Activated CD4-positive, alpha-beta memory T cell treated with anti-CD3 and anti-CD28 coated beads for 36 hours (primary cell): ENCODE measurements around the gene PRDM1. TPM values are rescaled to one million over a fixed set of nuclear protein-coding genes. Genes with fewer than 3 reads are reported as not detected.
"Not testable (repeated sequence)": the region's sequence is repeated elsewhere in the genome, so short reads cannot be mapped to it uniquely, and the experiment has no call there.

Experiments
- CTCF ChIA-PET: fragments of 350-600 bp; sonication (Branson Sonifier 250); formaldehyde crosslinking; loops from one replicate; lab custom pipeline; 2021; ENCODE audit warnings: antibody characterized with exemption, inconsistent platforms; lab: Charles Lee
- POLR2A ChIA-PET: fragments of 350-600 bp; sonication (Branson Sonifier 250); formaldehyde crosslinking; loops from one replicate; lab custom pipeline; 2021; ENCODE audit warnings: antibody characterized with exemption; lab: Charles Lee
- DNase-seq: peaks from one replicate; pipeline ENCODE4 v3.0.0-alpha.2; 2020
- H3K27ac Mint-ChIP-seq: one replicate; pipeline ENCODE4 v1.8.0; 2021; ENCODE audit warnings: mixed read lengths
- H3K27me3 Mint-ChIP-seq: one replicate; pipeline ENCODE4 v1.8.0; 2021; ENCODE audit warnings: mixed read lengths
- H3K36me3 Mint-ChIP-seq: one replicate; pipeline ENCODE4 v1.8.0; 2021; ENCODE audit warnings: mixed read lengths
- H3K4me1 Mint-ChIP-seq: one replicate; pipeline ENCODE4 v1.8.0; 2021; ENCODE audit warnings: low read depth, mixed read lengths
- H3K4me3 Mint-ChIP-seq: one replicate; pipeline ENCODE4 v1.8.0; 2021; ENCODE audit warnings: mild to moderate bottlenecking, mixed read lengths
- H3K9me3 Mint-ChIP-seq: one replicate; pipeline ENCODE4 v1.8.0; 2021; ENCODE audit warnings: mixed read lengths
- intact Hi-C: fragments of 100-400 bp; cut with micrococcal nuclease; formaldehyde crosslinking; loops from one replicate; pipeline ENCODE4 v1.15.1; 2023
- total RNA-seq, 2 experiments: library from RNA; stranded (reverse); gene quantifications; one replicate each; pipeline ENCODE4 v1.2.3, GENCODE V29; 2021

Gene PRDM1
- total RNA-seq, 2 experiments from 2014 or later, result 70.9 to 78.9 TPM

- ChIA-PET CTCF (interaction anchor here (1.1 to 2.1 kb wide), 2 partner anchors 21 to 24 kb away, joined by 4 to 10 read pairs; no protein-coding TSS in a partner anchor), POLR2A (interaction anchor here (2.9 kb wide), 1 partner anchor 21 kb away, joined by 19 read pairs; no protein-coding TSS in a partner anchor)
- no peaks in the 10 kb centered on the region for H3K9me3 Mint-ChIP-seq
- no peak overlapping the region for H3K4me3 Mint-ChIP-seq
- DNase-seq, result no peak
- H3K4me1 Mint-ChIP-seq, result peaks cover 50% of the 10 kb centered on the region
- H3K36me3 Mint-ChIP-seq, result no peaks in the 10 kb centered on the region
- intact Hi-C loops, result no loop called here
- H3K27ac Mint-ChIP-seq, result no peak overlapping the region
- no peaks in the 10 kb centered on the region for H3K27me3 Mint-ChIP-seq
Measured at GRCh38 chr6:106142876-106143431, 56.8 kb downstream of the PRDM1 start.

GRCh38 chr6:106143665-106144064 lies 57.5 kb downstream of the PRDM1 start:
- Mint-ChIP-seq H3K9me3 (no peaks in the 10 kb centered on the region), H3K27ac (no peak overlapping the region), H3K36me3 (no peaks in the 10 kb centered on the region), H3K27me3 (no peaks in the 10 kb centered on the region), H3K4me1 (peaks cover 51% of the 10 kb centered on the region), H3K4me3 (no peak overlapping the region)
- intact Hi-C loops, result no loop called here
- no peak for DNase-seq
- POLR2A ChIA-PET, result interaction anchor here (2.9 kb wide), 1 partner anchor 20 kb away, joined by 19 read pairs; no protein-coding TSS in a partner anchor
- CTCF ChIA-PET, result interaction anchor here (0.7 kb wide), 1 partner anchor 11 kb away, joined by 3 read pairs; no protein-coding TSS in a partner anchor

- ChIA-PET POLR2A (no interaction called here), CTCF (no interaction called here)
Measured at GRCh38 chr6:106145144-106145543, 59.0 kb downstream of the PRDM1 start.

GRCh38 chr6:106145741-106146227 lies 59.6 kb downstream of the PRDM1 start:
- Mint-ChIP-seq H3K9me3 (no peaks in the 10 kb centered on the region), H3K4me3 (no peak overlapping the region), H3K36me3 (no peaks in the 10 kb centered on the region), H3K4me1 (peaks cover 59% of the 10 kb centered on the region), H3K27ac (no peak overlapping the region), H3K27me3 (no peaks in the 10 kb centered on the region)
- DNase-seq, result peak; percentile 73
- intact Hi-C loops, result loop anchor here (1.0 kb wide), 1 partner anchor 19 kb away; no protein-coding TSS in a partner anchor
- ChIA-PET POLR2A (interaction anchor here (1.5 kb wide), 1 partner anchor 18 kb away, joined by 3 read pairs; no protein-coding TSS in a partner anchor), CTCF (interaction anchor here (1.0 to 1.4 kb wide), 3 partner anchors 18 to 30 kb away, joined by 3 to 5 read pairs (median 4); no protein-coding TSS in a partner anchor)

More at GRCh38 chr6:106145144-106145543, 59.0 kb downstream of the PRDM1 start:
- intact Hi-C loops, result loop anchor here (1.0 kb wide), 1 partner anchor 19 kb away; no protein-coding TSS in a partner anchor
- Mint-ChIP-seq H3K27ac (no peak overlapping the region), H3K4me3 (no peak overlapping the region), H3K4me1 (peaks cover 64% of the 10 kb centered on the region), H3K36me3 (no peaks in the 10 kb centered on the region), H3K27me3 (no peaks in the 10 kb centered on the region), H3K9me3 (no peaks in the 10 kb centered on the region)
- no peak for DNase-seq

GRCh38 chr6:106146852-106147351 lies 60.8 kb downstream of the PRDM1 start:
- ChIA-PET CTCF (interaction anchor here (1.0 to 1.4 kb wide), 3 partner anchors 17 to 31 kb away, joined by 3 to 5 read pairs (median 4); no protein-coding TSS in a partner anchor), POLR2A (interaction anchor here (1.5 kb wide), 1 partner anchor 17 kb away, joined by 3 read pairs; no protein-coding TSS in a partner anchor)
- no peaks in the 10 kb centered on the region for H3K27me3 Mint-ChIP-seq
- peaks cover 53% of the 10 kb centered on the region for H3K4me1 Mint-ChIP-seq
- no peak for DNase-seq
- H3K4me3 Mint-ChIP-seq, result no peak overlapping the region
- intact Hi-C loops, result no loop called here
- no peaks in the 10 kb centered on the region for H3K9me3 Mint-ChIP-seq
- H3K27ac Mint-ChIP-seq, result no peak overlapping the region
- H3K36me3 Mint-ChIP-seq, result no peaks in the 10 kb centered on the region

GRCh38 chr6:106147476-106147875 lies 61.3 kb downstream of the PRDM1 start:
- Mint-ChIP-seq H3K36me3 (no peaks in the 10 kb centered on the region), H3K4me3 (no peak overlapping the region), H3K4me1 (peaks cover 53% of the 10 kb centered on the region), H3K27me3 (no peaks in the 10 kb centered on the region), H3K9me3 (no peaks in the 10 kb centered on the region), H3K27ac (no peak overlapping the region)
- DNase-seq, result no peak
- ChIA-PET CTCF (no interaction called here), POLR2A (interaction anchor here (1.5 kb wide), 1 partner anchor 17 kb away, joined by 3 read pairs; no protein-coding TSS in a partner anchor)
- intact Hi-C loops, result no loop called here

GRCh38 chr6:106149472-106150069 lies 63.4 kb downstream of the PRDM1 start:
- Mint-ChIP-seq H3K4me3 (no peak overlapping the region), H3K27ac (peak overlapping the region; percentile 26), H3K4me1 (peaks cover 48% of the 10 kb centered on the region), H3K27me3 (no peaks in the 10 kb centered on the region), H3K36me3 (no peaks in the 10 kb centered on the region), H3K9me3 (no peaks in the 10 kb centered on the region)
- ChIA-PET POLR2A (interaction anchor here (1.3 to 1.4 kb wide), 2 partner anchors 9 to 14 kb away, joined by 3 to 7 read pairs; no protein-coding TSS in a partner anchor), CTCF (interaction anchor here (0.6 kb wide), 1 partner anchor 1019 kb away, joined by 3 read pairs; no protein-coding TSS in a partner anchor)
- intact Hi-C loops, result loop anchor here (1.0 kb wide), 1 partner anchor 15 kb away; no protein-coding TSS in a partner anchor
- DNase-seq, result peak; percentile 51

- not testable (repeated sequence) for H3K27me3 Mint-ChIP-seq, H3K4me3 Mint-ChIP-seq
Measured at GRCh38 chr6:106152476-106152875, 66.3 kb downstream of the PRDM1 start.

GRCh38 chr6:106152952-106153351 lies 66.8 kb downstream of the PRDM1 start:
- ChIA-PET POLR2A (interaction anchor here (1.1 kb wide), 1 partner anchor 11 kb away, joined by 3 read pairs; no protein-coding TSS in a partner anchor), CTCF (interaction anchor here (0.6 kb wide), 1 partner anchor 349 kb away, joined by 4 read pairs; no protein-coding TSS in a partner anchor)
- DNase-seq, result no peak
- Mint-ChIP-seq H3K4me1 (peaks cover 34% of the 10 kb centered on the region), H3K36me3 (no peaks in the 10 kb centered on the region), H3K9me3 (no peaks in the 10 kb centered on the region), H3K4me3 (no peak overlapping the region), H3K27me3 (no peaks in the 10 kb centered on the region), H3K27ac (no peak overlapping the region)
- intact Hi-C loops, result no loop called here

More at GRCh38 chr6:106152476-106152875, 66.3 kb downstream of the PRDM1 start:
- CTCF ChIA-PET, result interaction anchor here (0.6 kb wide), 1 partner anchor 348 kb away, joined by 4 read pairs; no protein-coding TSS in a partner anchor
- intact Hi-C loops, DNase-seq, H3K27ac Mint-ChIP-seq, H3K9me3 Mint-ChIP-seq, H3K36me3 Mint-ChIP-seq: not testable (repeated sequence)
- peaks cover 32% of the 10 kb centered on the region for H3K4me1 Mint-ChIP-seq
- POLR2A ChIA-PET, result interaction anchor here (2.0 kb wide), 1 partner anchor 12 kb away, joined by 5 read pairs; no protein-coding TSS in a partner anchor

GRCh38 chr6:106154326-106154725 lies 68.2 kb downstream of the PRDM1 start:
- H3K36me3 Mint-ChIP-seq, result no peaks in the 10 kb centered on the region
- DNase-seq, result no peak
- CTCF ChIA-PET, result interaction anchor here (0.8 kb wide), 1 partner anchor 10 kb away, joined by 3 read pairs; no protein-coding TSS in a partner anchor

GRCh38 chr6:106155219-106155830 lies 69.2 kb downstream of the PRDM1 start:
- intact Hi-C loops, result no loop called here
- Mint-ChIP-seq H3K36me3 (no peaks in the 10 kb centered on the region), H3K27ac (no peak overlapping the region), H3K4me3 (no peak overlapping the region), H3K9me3 (no peaks in the 10 kb centered on the region), H3K4me1 (peaks cover 23% of the 10 kb centered on the region), H3K27me3 (no peaks in the 10 kb centered on the region)
- DNase-seq, result no peak
- POLR2A ChIA-PET, result no interaction called here
- CTCF ChIA-PET, result interaction anchor here (0.8 kb wide), 1 partner anchor 11 kb away, joined by 3 read pairs; no protein-coding TSS in a partner anchor

More at GRCh38 chr6:106154326-106154725, 68.2 kb downstream of the PRDM1 start:
- Mint-ChIP-seq H3K9me3 (no peaks in the 10 kb centered on the region), H3K27ac (no peak overlapping the region), H3K27me3 (no peaks in the 10 kb centered on the region), H3K4me1 (peaks cover 26% of the 10 kb centered on the region), H3K4me3 (no peak overlapping the region)
- intact Hi-C loops, result no loop called here
- POLR2A ChIA-PET, result interaction anchor here (1.5 kb wide), 1 partner anchor 31 kb away, joined by 3 read pairs; no protein-coding TSS in a partner anchor
